COLO829 (cell line): Measurements from ENCODE around the gene ZNF304.

ENCODE experiments used
- DNase-seq: peaks from one replicate; pipeline ENCODE4 v3.0.0; 2012; ENCODE audit warnings: low spot score

The ZNF304 gene

GRCh38 chr19:57350877-57351805 is at the start of gene ZNF304:
ZNF304 (plus strand) TSS chr19:57351271; CDS start chr19:57351665, 394 bp downstream.
- peak; percentile 97 for DNase-seq

GRCh38 chr19:57302020-57302465 is 49.0 kb upstream of the ZNF304 start:
- DNase-seq, result peak; percentile 73

- no peak for DNase-seq
Observed at GRCh38 chr19:57302727-57303401, 48.2 kb upstream of the ZNF304 start.

GRCh38 chr19:57305056-57305455 is 46.0 kb upstream of the ZNF304 start:
- no peak for DNase-seq

GRCh38 chr19:57308514-57308913 is 42.6 kb upstream of the ZNF304 start:
- DNase-seq, result no peak

GRCh38 chr19:57310792-57311191 is 40.3 kb upstream of the ZNF304 start:
- no peak for DNase-seq

- no peak for DNase-seq
Observed at GRCh38 chr19:57314146-57314545, 36.9 kb upstream of the ZNF304 start.

- DNase-seq, result no peak
Observed at GRCh38 chr19:57317503-57317902, 33.6 kb upstream of the ZNF304 start.

GRCh38 chr19:57319869-57320179 is 31.2 kb upstream of the ZNF304 start:
- no peak for DNase-seq

- peak; percentile 95 for DNase-seq
Observed at GRCh38 chr19:57320180-57321084, 30.6 kb upstream of the ZNF304 start, which contains the start of gene ZNF543. ZNF543 (plus strand) TSS chr19:57320472; CDS start chr19:57320854, 382 bp downstream.

- DNase-seq, result no peak
Observed at GRCh38 chr19:57321116-57321515, 30.0 kb upstream of the ZNF304 start.

GRCh38 chr19:57321751-57322150 is 29.3 kb upstream of the ZNF304 start:
- DNase-seq, result no peak

GRCh38 chr19:57324992-57325391 is 26.1 kb upstream of the ZNF304 start:
- no peak for DNase-seq

- DNase-seq, result no peak
Observed at GRCh38 chr19:57327993-57328392, 23.1 kb upstream of the ZNF304 start.

- no peak for DNase-seq
Observed at GRCh38 chr19:57334191-57334590, 16.9 kb upstream of the ZNF304 start.

GRCh38 chr19:57338877-57339276 is 12.2 kb upstream of the ZNF304 start:
- DNase-seq, result no peak

GRCh38 chr19:57342582-57342981 is 8.5 kb upstream of the ZNF304 start:
- no peak for DNase-seq

GRCh38 chr19:57348136-57348535 is 2.9 kb upstream of the ZNF304 start:
- DNase-seq, result no peak

- no peak for DNase-seq
Observed at GRCh38 chr19:57351867-57352266, 796 bp downstream of the ZNF304 start.

GRCh38 chr19:57355916-57356315 is 4.8 kb downstream of the ZNF304 start:
- no peak for DNase-seq

- no peak for DNase-seq
Observed at GRCh38 chr19:57357406-57357805, 6.3 kb downstream of the ZNF304 start.

GRCh38 chr19:57359300-57359699 is 8.2 kb downstream of the ZNF304 start:
- no peak for DNase-seq
